HL-60 (cell line): Measurements from ENCODE around the gene LBX1.

Source experiments
- DNase-seq, 2 experiments: peaks; one replicate each; pipeline ENCODE4 v3.0.0-alpha.2; 2010 to 2020; ENCODE audit warnings: low read depth in 1 of 2, low spot score in 1 of 2
- H3K27ac ChIP-seq: fragments of 250-450 bp; sonication (Bioruptor Pico); replicated peaks from 2 replicates; pipeline ENCODE4 v1.5.1; 2020; ENCODE audit warnings: mild to moderate bottlenecking, moderate library complexity
- H3K27me3 ChIP-seq: fragments of 250-450 bp; sonication (Bioruptor Pico); 2 replicates; pipeline ENCODE4 v1.5.1; 2021; ENCODE audit warnings: mild to moderate bottlenecking, moderate library complexity; ENCODE audit not compliant: insufficient read depth, poor library complexity, severe bottlenecking
- H3K4me3 ChIP-seq: replicated peaks from 2 replicates; pipeline ENCODE4 v1.5.1; 2011; ENCODE audit warnings: mild to moderate bottlenecking, control low read depth, low read length; ENCODE audit not compliant: insufficient read depth
- GABPA ChIP-seq: IDR thresholded peaks from 2 replicates; pipeline ENCODE4 v1.6.1; 2012; ENCODE audit warnings: low read depth
- POLR2AphosphoS5 ChIP-seq: IDR thresholded peaks from 2 replicates; pipeline ENCODE4 v1.6.1; 2012; ENCODE audit warnings: low read depth
- SPI1 ChIP-seq: IDR thresholded peaks from 2 replicates; pipeline ENCODE4 v1.6.1; 2012; ENCODE audit warnings: low read depth, mild to moderate bottlenecking, borderline replicate concordance
- TF ChIP-seq, protein P1 (sequence below): IDR thresholded peaks from one replicate; pipeline ENCODE4 v1.5.1; 2011; ENCODE audit warnings: low read length, control low read depth, inconsistent platforms; ENCODE audit not compliant: insufficient read depth
- TF ChIP-seq, protein P2 (sequence below): IDR thresholded peaks from 2 replicates; pipeline ENCODE4 v1.6.1; 2012; ENCODE audit warnings: low read depth; ENCODE audit not compliant: insufficient replicate concordance

Gene LBX1

DNA sequence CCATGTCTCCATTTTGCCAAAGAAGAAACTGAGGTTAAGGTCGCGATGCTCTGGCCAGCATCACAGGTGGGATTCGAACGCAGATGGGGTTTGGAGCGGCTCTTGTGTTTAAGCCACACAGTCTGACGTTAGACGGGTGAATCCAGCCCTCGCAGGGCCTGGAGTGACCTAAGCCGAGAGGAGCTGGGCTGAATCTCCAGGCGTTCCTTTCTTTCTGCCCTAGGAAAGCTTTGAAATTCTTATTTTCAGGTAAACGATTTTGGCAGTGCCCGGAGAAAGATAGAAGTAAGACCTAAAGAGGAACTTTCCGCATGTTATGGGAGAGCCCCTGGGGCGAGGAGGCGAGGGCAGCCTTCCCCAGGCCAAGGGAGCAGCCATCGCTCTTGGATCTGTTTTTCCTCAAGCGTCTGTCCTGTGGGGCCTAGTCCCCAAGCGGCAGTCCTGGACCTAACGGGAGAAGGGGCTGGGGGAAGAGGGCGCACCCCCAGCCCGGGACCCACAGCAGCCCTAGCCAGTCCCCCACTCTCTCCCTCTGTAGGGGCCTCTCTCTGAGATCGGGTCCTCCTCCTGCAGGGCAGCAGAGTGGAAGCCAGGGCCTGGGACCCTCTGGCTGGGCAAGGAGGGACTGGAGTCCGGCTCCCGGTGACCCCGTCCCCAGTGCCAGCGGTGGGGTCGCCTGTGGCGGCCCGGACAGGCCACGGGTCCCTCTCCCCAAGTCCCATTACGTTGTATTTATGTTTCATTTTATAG is 8.9 kb upstream of the LBX1 start:
- no peak for DNase-seq
- no peak overlapping the region for H3K27ac ChIP-seq
- no peak overlapping the region for H3K4me3 ChIP-seq
- no peak for TF ChIP-seq POLR2AphosphoS5
- no peak for TF ChIP-seq SPI1
- TF ChIP-seq, protein P1, sequence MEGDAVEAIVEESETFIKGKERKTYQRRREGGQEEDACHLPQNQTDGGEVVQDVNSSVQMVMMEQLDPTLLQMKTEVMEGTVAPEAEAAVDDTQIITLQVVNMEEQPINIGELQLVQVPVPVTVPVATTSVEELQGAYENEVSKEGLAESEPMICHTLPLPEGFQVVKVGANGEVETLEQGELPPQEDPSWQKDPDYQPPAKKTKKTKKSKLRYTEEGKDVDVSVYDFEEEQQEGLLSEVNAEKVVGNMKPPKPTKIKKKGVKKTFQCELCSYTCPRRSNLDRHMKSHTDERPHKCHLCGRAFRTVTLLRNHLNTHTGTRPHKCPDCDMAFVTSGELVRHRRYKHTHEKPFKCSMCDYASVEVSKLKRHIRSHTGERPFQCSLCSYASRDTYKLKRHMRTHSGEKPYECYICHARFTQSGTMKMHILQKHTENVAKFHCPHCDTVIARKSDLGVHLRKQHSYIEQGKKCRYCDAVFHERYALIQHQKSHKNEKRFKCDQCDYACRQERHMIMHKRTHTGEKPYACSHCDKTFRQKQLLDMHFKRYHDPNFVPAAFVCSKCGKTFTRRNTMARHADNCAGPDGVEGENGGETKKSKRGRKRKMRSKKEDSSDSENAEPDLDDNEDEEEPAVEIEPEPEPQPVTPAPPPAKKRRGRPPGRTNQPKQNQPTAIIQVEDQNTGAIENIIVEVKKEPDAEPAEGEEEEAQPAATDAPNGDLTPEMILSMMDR: no peak
- TF ChIP-seq, protein P2, sequence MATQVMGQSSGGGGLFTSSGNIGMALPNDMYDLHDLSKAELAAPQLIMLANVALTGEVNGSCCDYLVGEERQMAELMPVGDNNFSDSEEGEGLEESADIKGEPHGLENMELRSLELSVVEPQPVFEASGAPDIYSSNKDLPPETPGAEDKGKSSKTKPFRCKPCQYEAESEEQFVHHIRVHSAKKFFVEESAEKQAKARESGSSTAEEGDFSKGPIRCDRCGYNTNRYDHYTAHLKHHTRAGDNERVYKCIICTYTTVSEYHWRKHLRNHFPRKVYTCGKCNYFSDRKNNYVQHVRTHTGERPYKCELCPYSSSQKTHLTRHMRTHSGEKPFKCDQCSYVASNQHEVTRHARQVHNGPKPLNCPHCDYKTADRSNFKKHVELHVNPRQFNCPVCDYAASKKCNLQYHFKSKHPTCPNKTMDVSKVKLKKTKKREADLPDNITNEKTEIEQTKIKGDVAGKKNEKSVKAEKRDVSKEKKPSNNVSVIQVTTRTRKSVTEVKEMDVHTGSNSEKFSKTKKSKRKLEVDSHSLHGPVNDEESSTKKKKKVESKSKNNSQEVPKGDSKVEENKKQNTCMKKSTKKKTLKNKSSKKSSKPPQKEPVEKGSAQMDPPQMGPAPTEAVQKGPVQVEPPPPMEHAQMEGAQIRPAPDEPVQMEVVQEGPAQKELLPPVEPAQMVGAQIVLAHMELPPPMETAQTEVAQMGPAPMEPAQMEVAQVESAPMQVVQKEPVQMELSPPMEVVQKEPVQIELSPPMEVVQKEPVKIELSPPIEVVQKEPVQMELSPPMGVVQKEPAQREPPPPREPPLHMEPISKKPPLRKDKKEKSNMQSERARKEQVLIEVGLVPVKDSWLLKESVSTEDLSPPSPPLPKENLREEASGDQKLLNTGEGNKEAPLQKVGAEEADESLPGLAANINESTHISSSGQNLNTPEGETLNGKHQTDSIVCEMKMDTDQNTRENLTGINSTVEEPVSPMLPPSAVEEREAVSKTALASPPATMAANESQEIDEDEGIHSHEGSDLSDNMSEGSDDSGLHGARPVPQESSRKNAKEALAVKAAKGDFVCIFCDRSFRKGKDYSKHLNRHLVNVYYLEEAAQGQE: no peak
- no peak for TF ChIP-seq GABPA
- H3K27me3 ChIP-seq: peaks cover 63% of the 10 kb centered on the region

DNA sequence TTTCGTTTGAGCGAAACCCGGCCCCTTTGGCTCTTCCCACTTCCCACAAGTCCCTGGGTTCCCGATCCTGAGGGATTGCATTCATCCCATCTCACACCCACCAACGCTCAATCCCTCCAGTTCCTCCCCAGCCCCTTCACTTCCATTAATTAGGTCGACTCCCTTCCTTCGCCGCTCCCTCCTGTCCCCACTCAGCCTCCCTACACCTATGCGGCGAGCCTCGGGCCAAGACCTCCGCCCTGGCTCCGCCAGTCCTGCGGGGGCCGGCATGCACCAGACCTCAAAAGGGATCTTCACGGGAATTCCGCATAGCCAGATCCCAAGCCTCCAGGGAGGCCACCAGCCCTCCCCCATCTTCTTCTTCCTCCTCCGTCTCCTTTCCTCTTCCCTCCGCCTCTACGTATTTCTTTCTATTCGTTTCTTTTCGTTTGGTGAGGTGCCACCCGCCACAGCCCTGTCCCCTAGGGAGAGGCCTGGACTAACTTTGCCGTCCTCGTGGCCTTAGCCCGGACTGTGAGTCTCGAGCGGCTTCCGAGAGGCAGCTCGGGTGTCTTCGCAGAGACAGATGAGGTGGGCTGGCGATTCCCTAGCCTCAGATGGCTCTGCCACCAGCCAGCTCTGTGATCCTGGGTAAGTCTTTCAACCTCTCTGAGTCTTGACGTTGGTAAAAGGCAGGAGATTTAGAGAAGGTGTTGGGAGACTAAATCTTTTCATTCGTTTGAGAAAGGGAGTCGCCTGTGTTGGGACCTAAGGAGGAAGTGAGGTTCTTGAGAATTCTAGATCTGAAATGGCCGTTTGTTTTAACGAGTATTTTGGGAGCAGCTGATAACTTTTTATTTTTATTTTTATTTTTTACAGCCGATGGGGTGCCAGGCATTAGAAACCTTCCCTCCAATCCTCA is 8.1 kb upstream of the LBX1 start:
- no peak for DNase-seq
- Histone ChIP-seq H3K27ac (no peak overlapping the region), H3K4me3 (no peak overlapping the region), H3K27me3 (peaks cover 71% of the 10 kb centered on the region)
- TF ChIP-seq SPI1 (no peak), GABPA (no peak), POLR2AphosphoS5 (no peak)
- TF ChIP-seq, protein P2: no peak
- TF ChIP-seq, protein P1: no peak

DNA sequence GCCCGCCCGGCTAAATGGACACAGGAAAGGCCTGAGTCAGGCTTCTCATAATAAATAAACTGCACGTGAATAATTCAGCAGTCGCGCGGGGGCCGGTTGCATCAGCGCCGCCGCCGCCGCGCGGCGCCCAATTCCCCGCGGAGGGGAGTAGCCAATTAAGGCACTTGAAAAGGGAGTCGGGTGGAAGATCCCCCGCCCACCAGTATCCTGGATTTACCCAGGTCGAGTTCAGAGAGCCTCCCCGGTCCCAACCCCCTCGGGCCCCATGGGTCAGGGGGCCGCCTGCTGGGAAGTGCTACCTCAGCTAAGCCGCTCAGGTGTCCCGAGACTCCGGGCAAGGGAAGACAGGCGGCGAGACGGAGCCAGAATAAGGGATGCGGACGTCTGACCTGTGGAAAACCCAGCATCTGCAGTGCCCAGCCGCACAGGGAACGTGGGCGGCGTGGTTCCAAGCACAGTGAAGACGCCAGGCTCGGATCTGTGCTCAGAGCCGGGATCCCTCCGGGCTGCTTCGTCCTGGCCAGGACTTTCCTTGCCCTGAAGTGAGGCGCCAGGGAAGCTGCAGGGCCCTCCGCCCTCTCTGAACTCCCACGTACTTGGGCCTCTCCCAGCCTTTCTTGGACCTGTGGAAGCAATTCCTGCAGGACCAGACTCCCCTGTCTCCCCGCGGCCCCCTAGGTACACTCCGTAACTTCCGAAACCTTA is 7.3 kb upstream of the LBX1 start:
- no peak for DNase-seq
- H3K27ac ChIP-seq: no peak overlapping the region
- peaks cover 79% of the 10 kb centered on the region for H3K27me3 ChIP-seq
- H3K4me3 ChIP-seq: no peak overlapping the region
- TF ChIP-seq POLR2AphosphoS5 (no peak), GABPA (no peak), SPI1 (no peak)
- TF ChIP-seq, protein P2: no peak
- TF ChIP-seq, protein P1: no peak
